Activated T-cell treated with anti-CD3 and anti-CD28 coated beads, Interleukin-2, amount 50 U/mL, for 48 hours (primary cell): Measurements from ENCODE around the gene INO80B.

Experiments used
- DNase-seq, 2 experiments: peaks; one replicate each; pipeline ENCODE4 v3.0.0-alpha.2; 2020

INO80B gene

GRCh38 chr2:74503506-74504475 is 48.9 kb downstream of the INO80B start:
- no peak for DNase-seq

- no peak for DNase-seq
Measured at GRCh38 chr2:74504591-74504990, 49.7 kb downstream of the INO80B start.

GRCh38 chr2:74505448-74506246 is 50.8 kb downstream of the INO80B start:
- no peak for DNase-seq

GRCh38 chr2:74507145-74507925 is 52.4 kb downstream of the INO80B start, which contains the start of gene PCGF1:
Gene PCGF1, minus strand, starts transcription at chr2:74507695. Its CDS starts 27 bp downstream, at chr2:74507668.
- DNase-seq = peak; percentile 99
